ENCODE results near the gene FRMD4A. TPM values are rescaled to one million over a fixed set of nuclear protein-coding genes. Genes with fewer than 3 reads are reported as not detected.

FRMD4A gene
- polyA plus RNA-seq, 1 of the 3 experiments (the other 2 are of a cell fraction), result 37.7 TPM

GRCh38 chr10:14004536-14004935 is 326.2 kb downstream of the FRMD4A start:
- H3K4me3 ChIP-seq (ENCODE audit: low read depth in 2 of 2, low read length in 1 of 2), result no peak overlapping the region
- H3F3A ChIP-seq (replicated peaks; ENCODE audit: insufficient read depth), result peaks cover 14% of the 10 kb centered on the region
- H3K9me2 ChIP-seq, result no peaks in the 10 kb centered on the region
- H4K20me1 ChIP-seq (ENCODE audit: insufficient read depth), result no peaks in the 10 kb centered on the region
- DNase-seq, result no peak
- TF ChIP-seq ZBTB33 (IDR thresholded peaks at IDR 0.05; ENCODE audit: borderline replicate concordance, low read depth), result no peak
- no peak for TF ChIP-seq RFX5 (IDR thresholded peaks at IDR 0.05; ENCODE audit: low read length)
- TF ChIP-seq, protein P1, sequence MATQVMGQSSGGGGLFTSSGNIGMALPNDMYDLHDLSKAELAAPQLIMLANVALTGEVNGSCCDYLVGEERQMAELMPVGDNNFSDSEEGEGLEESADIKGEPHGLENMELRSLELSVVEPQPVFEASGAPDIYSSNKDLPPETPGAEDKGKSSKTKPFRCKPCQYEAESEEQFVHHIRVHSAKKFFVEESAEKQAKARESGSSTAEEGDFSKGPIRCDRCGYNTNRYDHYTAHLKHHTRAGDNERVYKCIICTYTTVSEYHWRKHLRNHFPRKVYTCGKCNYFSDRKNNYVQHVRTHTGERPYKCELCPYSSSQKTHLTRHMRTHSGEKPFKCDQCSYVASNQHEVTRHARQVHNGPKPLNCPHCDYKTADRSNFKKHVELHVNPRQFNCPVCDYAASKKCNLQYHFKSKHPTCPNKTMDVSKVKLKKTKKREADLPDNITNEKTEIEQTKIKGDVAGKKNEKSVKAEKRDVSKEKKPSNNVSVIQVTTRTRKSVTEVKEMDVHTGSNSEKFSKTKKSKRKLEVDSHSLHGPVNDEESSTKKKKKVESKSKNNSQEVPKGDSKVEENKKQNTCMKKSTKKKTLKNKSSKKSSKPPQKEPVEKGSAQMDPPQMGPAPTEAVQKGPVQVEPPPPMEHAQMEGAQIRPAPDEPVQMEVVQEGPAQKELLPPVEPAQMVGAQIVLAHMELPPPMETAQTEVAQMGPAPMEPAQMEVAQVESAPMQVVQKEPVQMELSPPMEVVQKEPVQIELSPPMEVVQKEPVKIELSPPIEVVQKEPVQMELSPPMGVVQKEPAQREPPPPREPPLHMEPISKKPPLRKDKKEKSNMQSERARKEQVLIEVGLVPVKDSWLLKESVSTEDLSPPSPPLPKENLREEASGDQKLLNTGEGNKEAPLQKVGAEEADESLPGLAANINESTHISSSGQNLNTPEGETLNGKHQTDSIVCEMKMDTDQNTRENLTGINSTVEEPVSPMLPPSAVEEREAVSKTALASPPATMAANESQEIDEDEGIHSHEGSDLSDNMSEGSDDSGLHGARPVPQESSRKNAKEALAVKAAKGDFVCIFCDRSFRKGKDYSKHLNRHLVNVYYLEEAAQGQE (IDR thresholded peaks at IDR 0.05; ENCODE audit: low read depth, low read length), result no peak
- TF ChIP-seq FOXM1 (IDR thresholded peaks at IDR 0.05; ENCODE audit: low read depth), result no peak
- TF ChIP-seq TAF1 (IDR thresholded peaks at IDR 0.05; ENCODE audit: borderline replicate concordance, low read depth, low read length), result no peak
- no peak for TF ChIP-seq EP300 (IDR thresholded peaks at IDR 0.05; ENCODE audit: borderline replicate concordance in 1 of 2, low read depth in 1 of 2, low read length in 1 of 2)
- TF ChIP-seq POLR2AphosphoS5 (IDR thresholded peaks at IDR 0.05; ENCODE audit: low read depth, low read length), result no peak
- TF ChIP-seq ELF1 (IDR thresholded peaks at IDR 0.05), result no peak
- H2AFZ ChIP-seq (ENCODE audit: low read depth), result no peak overlapping the region
- H3K9ac ChIP-seq, result no peak overlapping the region
- WGBS (ENCODE audit: low lambda C conversion rate), result 57% methylated on average over 4 of the region's 4 CpGs
- ChIA-PET POLR2A (no interaction called here), CTCF (no interaction called here)
- no peaks in the 10 kb centered on the region for H3K36me3 ChIP-seq (replicated peaks in 1 of 2; ENCODE audit: control insufficient read depth in 1 of 2, insufficient read depth in 2 of 2, low read length in 1 of 2)
- no peaks in the 10 kb centered on the region for H3K27me3 ChIP-seq (ENCODE audit: insufficient read depth)
- no peak overlapping the region for H3K27ac ChIP-seq (ENCODE audit: low read depth in 2 of 2, low read length in 1 of 2)
- no peaks in the 10 kb centered on the region for H3K9me3 ChIP-seq
- peaks cover 48% of the 10 kb centered on the region for H3K79me2 ChIP-seq (ENCODE audit: insufficient read depth)
- H3K4me2 ChIP-seq, result no peak overlapping the region
- H3K4me1 ChIP-seq (ENCODE audit: control insufficient read depth in 1 of 2, insufficient read depth in 2 of 2, low read depth in 1 of 2, low read length in 1 of 2), result no peaks in the 10 kb centered on the region; a peak in 2 of 4 replicates

GRCh38 chr10:14003517-14004184 is 327.1 kb downstream of the FRMD4A start:
- H3K36me3 ChIP-seq (replicated peaks in 1 of 2; ENCODE audit: control insufficient read depth in 1 of 2, insufficient read depth in 2 of 2, low read length in 1 of 2), result no peaks in the 10 kb centered on the region
- H3K9me3 ChIP-seq, result no peaks in the 10 kb centered on the region
- no peaks in the 10 kb centered on the region for H3K27me3 ChIP-seq (ENCODE audit: insufficient read depth)
- ChIA-PET CTCF (no interaction called here), POLR2A (no interaction called here)
- no peak overlapping the region for H2AFZ ChIP-seq (ENCODE audit: low read depth)
- no peak overlapping the region for H3K4me2 ChIP-seq
- peaks cover 6% of the 10 kb centered on the region for H3F3A ChIP-seq (replicated peaks; ENCODE audit: insufficient read depth)
- H3K27ac ChIP-seq (ENCODE audit: low read depth in 2 of 2, low read length in 1 of 2), result no peak overlapping the region
- H3K79me2 ChIP-seq (ENCODE audit: insufficient read depth), result peaks cover 52% of the 10 kb centered on the region
- H4K20me1 ChIP-seq (ENCODE audit: insufficient read depth), result no peaks in the 10 kb centered on the region
- no peaks in the 10 kb centered on the region; a peak in 2 of 4 replicates for H3K4me1 ChIP-seq (ENCODE audit: control insufficient read depth in 1 of 2, insufficient read depth in 2 of 2, low read depth in 1 of 2, low read length in 1 of 2)
- 74% methylated on average over 9 of the region's 9 CpGs for WGBS (ENCODE audit: low lambda C conversion rate)
- no peak overlapping the region for H3K9ac ChIP-seq
- no peaks in the 10 kb centered on the region for H3K9me2 ChIP-seq
- no peak for DNase-seq
- no peak overlapping the region for H3K4me3 ChIP-seq (ENCODE audit: low read depth in 2 of 2, low read length in 1 of 2)
- TF ChIP-seq POLR2AphosphoS5 (IDR thresholded peaks at IDR 0.05; ENCODE audit: low read depth, low read length) (no peak), ZBTB33 (IDR thresholded peaks at IDR 0.05; ENCODE audit: borderline replicate concordance, low read depth) (no peak), ELF1 (IDR thresholded peaks at IDR 0.05) (no peak), FOXM1 (IDR thresholded peaks at IDR 0.05; ENCODE audit: low read depth) (no peak), CHD2 (IDR thresholded peaks at IDR 0.05; ENCODE audit: low read length, partially characterized antibody) (no peak), YY1 (IDR thresholded peaks at IDR 0.05; ENCODE audit: low read depth) (no peak), NRF1 (IDR thresholded peaks at IDR 0.05; ENCODE audit: low read depth, low read length) (no peak), JUND (IDR thresholded peaks at IDR 0.05) (no peak), SMC3 (IDR thresholded peaks at IDR 0.05; ENCODE audit: low read depth, low read length) (no peak)
- TF ChIP-seq, protein P2, sequence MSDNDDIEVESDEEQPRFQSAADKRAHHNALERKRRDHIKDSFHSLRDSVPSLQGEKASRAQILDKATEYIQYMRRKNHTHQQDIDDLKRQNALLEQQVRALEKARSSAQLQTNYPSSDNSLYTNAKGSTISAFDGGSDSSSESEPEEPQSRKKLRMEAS (IDR thresholded peaks at IDR 0.05; ENCODE audit: low read depth), result no peak
- TF ChIP-seq, protein P3, sequence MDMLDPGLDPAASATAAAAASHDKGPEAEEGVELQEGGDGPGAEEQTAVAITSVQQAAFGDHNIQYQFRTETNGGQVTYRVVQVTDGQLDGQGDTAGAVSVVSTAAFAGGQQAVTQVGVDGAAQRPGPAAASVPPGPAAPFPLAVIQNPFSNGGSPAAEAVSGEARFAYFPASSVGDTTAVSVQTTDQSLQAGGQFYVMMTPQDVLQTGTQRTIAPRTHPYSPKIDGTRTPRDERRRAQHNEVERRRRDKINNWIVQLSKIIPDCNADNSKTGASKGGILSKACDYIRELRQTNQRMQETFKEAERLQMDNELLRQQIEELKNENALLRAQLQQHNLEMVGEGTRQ (IDR thresholded peaks at IDR 0.05; ENCODE audit: borderline replicate concordance, low read depth, low read length), result no peak
- TF ChIP-seq, protein P4, sequence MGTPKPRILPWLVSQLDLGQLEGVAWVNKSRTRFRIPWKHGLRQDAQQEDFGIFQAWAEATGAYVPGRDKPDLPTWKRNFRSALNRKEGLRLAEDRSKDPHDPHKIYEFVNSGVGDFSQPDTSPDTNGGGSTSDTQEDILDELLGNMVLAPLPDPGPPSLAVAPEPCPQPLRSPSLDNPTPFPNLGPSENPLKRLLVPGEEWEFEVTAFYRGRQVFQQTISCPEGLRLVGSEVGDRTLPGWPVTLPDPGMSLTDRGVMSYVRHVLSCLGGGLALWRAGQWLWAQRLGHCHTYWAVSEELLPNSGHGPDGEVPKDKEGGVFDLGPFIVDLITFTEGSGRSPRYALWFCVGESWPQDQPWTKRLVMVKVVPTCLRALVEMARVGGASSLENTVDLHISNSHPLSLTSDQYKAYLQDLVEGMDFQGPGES (IDR thresholded peaks at IDR 0.05; ENCODE audit: low read depth, low read length), result no peak
